GM11168 (cell line): Measurements from ENCODE around the gene MZT2A.
"Not testable (repeated sequence)": the region's sequence is repeated elsewhere in the genome, so short reads cannot be mapped to it uniquely, and the experiment has no call there.

Source experiments
- in situ Hi-C: fragments of 300-500 bp; cut with MboI; formaldehyde crosslinking; loops from one replicate; pipeline ENCODE4 v1.12.0; 2022; ENCODE audit warnings: low sequenced_read_pairs; ENCODE audit not compliant: unreplicated experiment

Gene MZT2A

DNA sequence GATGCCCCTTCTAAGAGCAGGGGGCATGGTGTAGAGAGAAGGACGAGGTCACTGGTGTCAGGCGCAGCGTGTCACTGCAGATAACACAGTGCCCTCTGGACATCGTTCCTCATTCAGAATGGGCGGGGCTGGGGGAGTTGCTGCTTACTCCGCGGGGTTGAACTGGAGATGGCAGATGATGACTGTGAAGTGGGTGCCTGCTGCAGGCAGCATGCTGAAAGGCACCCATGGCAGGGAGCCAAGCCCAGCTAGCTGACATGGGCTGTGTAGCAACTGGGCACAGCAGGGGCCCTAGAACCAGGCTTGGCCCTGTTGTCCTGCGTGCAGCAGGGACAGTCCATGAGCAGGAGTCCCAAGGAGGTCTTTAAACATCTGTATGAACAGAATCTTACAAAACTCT, 20.6 kb downstream of the MZT2A start:
- in situ Hi-C loops = loop anchor here (5.0 to 10.0 kb wide), 2 partner anchors 47 to 1269 kb away; no protein-coding TSS in a partner anchor

DNA sequence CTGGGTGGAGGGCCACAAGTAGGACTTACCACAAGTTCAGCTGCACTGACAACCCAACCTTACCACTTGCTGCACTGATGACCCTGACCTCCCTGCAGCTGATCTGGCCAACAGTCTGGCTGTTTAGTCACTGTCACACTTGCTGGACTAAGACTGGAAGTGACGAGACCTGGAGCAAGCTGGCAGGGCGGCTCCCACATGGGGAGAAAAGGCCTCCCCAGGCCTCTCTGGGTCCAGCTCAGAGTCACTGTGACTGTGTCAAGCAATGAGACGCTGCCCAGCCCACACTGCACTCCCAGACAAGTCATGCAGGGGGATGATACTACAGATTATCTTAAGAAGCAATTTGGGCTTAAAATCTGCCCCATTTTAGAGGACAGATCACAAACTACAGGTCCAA, 21.3 kb downstream of the MZT2A start:
- in situ Hi-C loops = loop anchor here (5.0 to 10.0 kb wide), 2 partner anchors 46 to 1269 kb away; no protein-coding TSS in a partner anchor

DNA sequence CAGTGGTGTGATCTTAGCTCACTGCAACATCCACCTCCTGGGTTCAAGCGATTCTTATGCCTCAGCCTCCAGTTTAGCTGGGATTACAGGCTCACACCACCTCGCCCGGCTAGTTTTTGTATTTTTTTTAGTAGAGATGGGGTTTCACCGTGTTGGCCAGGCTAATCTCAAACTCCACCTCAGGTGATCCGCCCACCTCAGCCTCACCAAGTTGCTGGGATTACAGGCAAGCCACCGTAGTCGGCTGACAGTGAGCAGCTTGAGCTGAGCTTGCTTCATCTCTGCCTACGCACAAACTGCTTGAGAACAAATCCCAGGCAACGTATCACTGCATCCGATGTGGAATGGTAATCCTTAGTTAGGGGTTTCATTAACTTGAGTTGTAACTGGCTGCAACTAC, 24.5 kb downstream of the MZT2A start:
- in situ Hi-C loops = not testable (repeated sequence)

DNA sequence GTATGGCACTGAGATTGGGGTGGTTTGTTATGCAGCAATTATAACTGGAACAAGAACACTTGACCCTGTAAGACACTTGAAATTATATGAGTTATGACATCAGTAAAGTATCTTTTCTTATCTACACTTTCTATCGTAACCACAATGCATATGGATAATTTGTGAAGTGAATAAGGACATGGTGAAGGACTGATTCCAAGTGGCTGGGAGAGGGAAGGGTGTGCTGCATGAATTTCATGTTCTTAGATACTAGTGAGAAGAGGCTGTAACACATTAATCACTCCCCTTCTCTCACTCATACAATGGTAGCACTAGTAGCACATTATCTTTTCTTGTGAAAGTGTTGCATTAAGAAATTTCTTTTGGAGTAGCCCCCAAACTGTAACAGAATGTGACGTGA, 37.3 kb downstream of the MZT2A start:
- in situ Hi-C loops = loop anchor here (5.0 kb wide), 1 partner anchor 1238 kb away; no protein-coding TSS in a partner anchor

DNA sequence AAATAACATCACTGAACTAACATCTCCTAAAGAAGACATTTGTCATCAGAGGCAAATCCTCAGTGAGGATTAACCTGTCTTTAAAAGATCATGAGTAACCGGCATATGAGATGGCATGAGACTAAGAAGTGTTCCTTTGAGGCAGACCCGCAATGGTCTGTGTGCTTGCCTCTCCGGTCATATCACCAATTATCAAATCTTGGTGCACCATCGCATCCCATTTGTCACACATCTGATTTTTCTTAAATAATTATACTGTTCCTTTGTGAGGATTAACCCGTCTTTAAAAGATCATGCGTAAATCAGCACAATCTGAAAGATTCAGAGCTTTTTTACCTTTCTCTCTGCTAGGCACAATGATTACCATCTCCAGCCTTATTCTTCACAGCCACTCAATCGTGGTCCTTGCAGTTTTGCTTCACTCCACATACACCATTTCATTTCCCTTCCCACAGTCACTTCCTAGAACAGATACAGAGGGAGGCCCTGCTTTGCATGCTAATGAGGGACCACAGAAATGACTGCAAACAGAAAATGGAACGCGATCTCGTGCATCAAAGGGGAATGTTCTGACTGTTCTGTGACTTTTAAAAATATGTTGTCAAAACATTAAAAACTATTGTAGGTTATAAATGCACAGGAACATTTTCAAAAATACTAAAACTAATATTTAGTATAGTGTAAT, 40.8 kb downstream of the MZT2A start:
- in situ Hi-C loops = not testable (repeated sequence)

DNA sequence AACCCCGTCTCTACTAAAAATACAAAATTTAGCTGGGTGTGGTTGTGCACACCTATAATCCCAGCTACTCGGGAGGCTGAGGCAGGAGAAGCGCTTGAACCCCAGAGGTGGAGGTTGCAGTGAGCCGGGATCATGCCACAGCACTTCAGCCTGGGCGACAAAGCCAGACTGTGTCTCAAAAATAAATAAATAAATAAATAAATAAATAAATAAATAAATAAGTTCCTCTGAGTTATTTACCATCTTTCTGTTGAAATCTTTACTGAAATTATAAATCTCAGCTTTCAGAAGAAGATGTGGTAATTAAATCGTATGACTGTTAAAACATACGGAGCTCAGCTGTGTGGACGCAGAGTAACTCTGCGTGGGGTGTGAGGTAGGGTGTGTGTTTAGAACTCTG, 44.2 kb downstream of the MZT2A start:
- in situ Hi-C loops = not testable (repeated sequence)

DNA sequence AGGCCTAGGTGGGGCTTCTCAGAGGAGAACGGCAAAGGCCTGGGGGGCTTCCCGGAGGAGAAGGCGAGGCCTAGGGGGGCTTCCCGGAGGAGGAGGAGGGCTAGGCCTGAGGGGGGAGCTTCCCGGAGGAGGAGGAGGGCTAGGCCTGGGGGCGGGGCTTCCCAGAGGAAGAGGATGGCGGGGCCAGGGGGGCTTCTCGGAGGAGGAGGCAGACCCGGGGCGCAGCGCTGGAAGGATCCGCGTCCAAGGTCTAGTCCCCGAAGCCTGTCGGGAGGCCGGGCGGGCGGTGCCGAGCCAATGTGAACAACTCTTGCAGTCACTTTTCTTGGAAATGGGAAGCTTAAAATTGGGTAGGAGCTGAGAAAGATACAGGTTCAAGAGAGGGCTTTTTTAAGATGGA, 46.3 kb downstream of the MZT2A start:
- in situ Hi-C loops = no loop called here

DNA sequence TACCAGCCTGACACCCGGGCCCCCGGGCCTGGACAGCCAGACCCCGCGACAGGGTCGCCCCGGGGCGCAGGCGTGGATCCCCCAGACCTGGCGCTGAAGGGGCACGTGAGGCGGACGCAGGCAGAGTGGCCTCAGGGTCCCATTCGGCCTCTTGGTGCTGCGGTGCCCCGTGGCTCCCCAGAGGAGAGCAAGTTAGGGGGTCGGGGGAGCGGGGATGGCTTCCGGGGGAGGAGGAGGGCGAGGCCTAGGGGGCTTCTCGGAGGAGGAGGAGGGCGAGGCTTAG, 46.7 kb downstream of the MZT2A start:
- in situ Hi-C loops = not testable (repeated sequence)

DNA sequence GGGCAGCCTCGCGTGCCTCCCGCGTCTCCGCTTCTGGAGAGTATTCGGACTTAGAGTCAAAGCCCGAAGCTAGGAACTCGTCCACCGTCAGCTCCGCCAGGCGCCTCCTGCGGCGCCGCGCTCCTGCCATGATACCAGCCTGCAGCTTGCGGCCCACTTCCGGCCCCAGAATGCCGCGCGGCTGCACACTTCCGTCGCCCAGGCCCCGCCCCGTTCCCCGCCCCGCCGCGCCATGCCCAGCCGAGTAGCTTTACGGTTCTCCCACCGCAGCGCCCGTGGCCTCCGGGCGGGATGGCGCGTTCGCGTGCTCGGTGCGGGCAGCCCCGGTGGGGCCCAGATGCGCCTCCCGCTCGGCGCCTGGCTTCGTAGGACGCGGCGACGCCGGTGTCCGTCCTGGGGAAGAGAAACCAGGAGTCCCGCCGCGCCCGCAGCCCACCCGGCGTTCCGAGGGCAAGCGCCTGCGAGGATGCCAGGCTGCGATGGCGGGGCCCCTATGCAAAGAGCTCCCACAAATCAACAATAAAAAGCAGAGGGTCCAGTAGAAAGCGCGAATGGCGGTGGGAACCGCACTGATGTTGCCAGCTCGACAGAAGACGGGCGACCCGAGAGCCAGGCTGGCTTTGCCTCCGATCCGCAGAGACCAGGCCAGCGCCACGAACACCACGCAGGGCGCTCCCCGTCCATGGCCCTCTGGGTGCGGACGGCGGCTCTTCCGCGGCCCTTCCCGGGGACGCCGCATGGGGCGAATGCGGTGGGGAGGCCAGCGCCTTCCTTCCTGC, 47.3 kb downstream of the MZT2A start:
- in situ Hi-C loops = loop anchor here (5.0 kb wide), 1 partner anchor 1213 kb away; no protein-coding TSS in a partner anchor

DNA sequence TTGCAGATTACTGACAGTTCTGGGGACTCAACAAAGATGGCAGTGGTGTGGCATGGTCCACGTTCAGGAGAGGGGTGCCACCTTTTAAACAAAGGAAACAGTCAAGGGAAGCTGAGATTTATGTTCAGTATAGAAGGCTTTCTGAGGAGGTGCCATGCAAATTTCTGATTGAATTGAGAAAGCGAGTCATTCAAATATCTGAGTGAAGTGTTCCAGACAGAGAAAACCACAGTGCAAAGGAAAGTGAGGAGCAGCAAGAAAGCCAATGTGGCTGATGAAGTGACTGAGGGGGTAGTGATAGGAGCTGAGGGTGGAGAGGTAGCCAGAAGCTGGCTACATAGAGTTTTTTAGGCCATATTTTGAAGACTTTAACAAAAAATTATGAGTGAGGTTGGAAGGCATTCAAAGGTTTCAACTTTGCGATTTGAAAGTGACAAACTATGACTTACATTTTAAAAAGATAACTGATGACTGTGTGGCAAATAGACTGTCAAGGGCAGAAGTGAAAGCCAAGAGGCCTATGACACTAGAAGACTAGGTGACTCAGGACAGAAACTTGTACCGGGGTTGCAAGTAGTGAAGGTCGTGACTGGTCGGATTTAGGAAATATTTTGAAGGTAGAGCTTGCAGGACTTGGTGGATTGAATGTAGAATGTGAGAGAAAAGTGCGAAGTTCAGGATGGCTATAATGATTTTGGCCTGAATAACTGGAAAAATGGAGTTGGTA, 51.3 kb downstream of the MZT2A start:
- in situ Hi-C loops = loop anchor here (5.0 kb wide), 1 partner anchor 1209 kb away; no protein-coding TSS in a partner anchor
